ENCODE data around the gene PTPN18. TPM values are rescaled to one million over a fixed set of nuclear protein-coding genes. Genes with fewer than 3 reads are reported as not detected.

The PTPN18 gene
- 11.6 and 19.6 TPM in 2 replicates for total RNA-seq

GRCh38 chr2:130355578-130356431 is at the start of gene PTPN18:
Gene PTPN18, plus strand, starts transcription at chr2:130356056. Its CDS starts 52 bp downstream, at chr2:130356108.

GRCh38 chr2:130342533-130343275 is 13.2 kb upstream of the PTPN18 start, which contains the start of gene IMP4:
Gene IMP4, plus strand, starts transcription at chr2:130342897. Its CDS starts 36 bp downstream, at chr2:130342933.

Other genes with a start within 250 kb of the PTPN18 start
- gene POTEF, start 226.8 kb upstream of the PTPN18 start, total RNA-seq = not detected in 2 replicates
- gene CCDC74B, start 210.9 kb upstream of the PTPN18 start, total RNA-seq = 4.8 and 9.3 TPM in 2 replicates
- gene SMPD4, start 174.5 kb upstream of the PTPN18 start, total RNA-seq = 18.5 and 31.0 TPM in 2 replicates
- 163 and 176 TPM in 2 replicates for gene MZT2B, start 173.8 kb upstream of the PTPN18 start, total RNA-seq
- gene TUBA3E, start 157.6 kb upstream of the PTPN18 start, total RNA-seq = not detected in 2 replicates
- gene IMP4, start 13.2 kb upstream of the PTPN18 start, total RNA-seq = 64.4 and 68.8 TPM in 2 replicates
- gene POTEI, start 153.3 kb downstream of the PTPN18 start, total RNA-seq = under 0.01 TPM in 1 of 2 replicates, not detected in the other
- not detected in 2 replicates for gene CFC1B, start 165.2 kb downstream of the PTPN18 start, total RNA-seq
- gene CFC1, start 243.5 kb downstream of the PTPN18 start, total RNA-seq = not detected in 2 replicates

Measured in smooth muscle cell of trachea (primary cell).